Esophagus squamous epithelium (tissue), 4 donors: ENCODE measurements around the gene GGNBP2.

ENCODE experiments used
- POLR2A ChIP-seq, 4 donors: fragments of 450-650 bp; IDR thresholded peaks; one replicate each; pipeline ENCODE4 v1.6.1; 2017; ENCODE audit warnings: antibody characterized with exemption in 4 of 4, mild to moderate bottlenecking in 4 of 4, moderate library complexity in 3 of 4
- TF ChIP-seq, protein P1 (sequence below), 6 experiments: fragments of 450-650 bp in 4 of 6; fragments of 200-600 bp in 2 of 6; sonication (generic) in 2 of 6; IDR thresholded peaks; one replicate each; pipeline ENCODE4 v1.5.1; 2016 to 2019; ENCODE audit warnings: antibody characterized with exemption in 6 of 6, mild to moderate bottlenecking in 4 of 6, moderate library complexity in 4 of 6

DNA sequence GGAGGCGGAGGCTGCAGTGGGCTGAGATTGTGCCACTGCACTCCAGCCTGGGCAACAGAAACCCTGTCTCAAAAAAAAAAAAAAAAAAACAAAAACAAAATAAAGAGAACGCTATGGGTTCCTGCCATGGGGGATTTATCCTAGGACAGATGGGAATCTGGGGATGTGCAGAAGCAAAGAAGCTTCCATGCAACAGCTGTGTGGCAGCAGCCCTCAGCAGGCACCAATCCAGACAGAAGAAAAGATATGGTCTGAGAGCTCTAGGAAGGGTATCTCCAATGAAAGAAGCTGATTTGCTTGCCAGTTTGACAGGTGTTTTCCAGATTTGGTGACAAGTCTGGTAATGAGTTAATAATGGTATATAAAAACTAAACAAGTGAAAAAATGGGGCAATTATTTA lies 21.6 kb upstream of the GGNBP2 start:
- TF ChIP-seq, protein P1, sequence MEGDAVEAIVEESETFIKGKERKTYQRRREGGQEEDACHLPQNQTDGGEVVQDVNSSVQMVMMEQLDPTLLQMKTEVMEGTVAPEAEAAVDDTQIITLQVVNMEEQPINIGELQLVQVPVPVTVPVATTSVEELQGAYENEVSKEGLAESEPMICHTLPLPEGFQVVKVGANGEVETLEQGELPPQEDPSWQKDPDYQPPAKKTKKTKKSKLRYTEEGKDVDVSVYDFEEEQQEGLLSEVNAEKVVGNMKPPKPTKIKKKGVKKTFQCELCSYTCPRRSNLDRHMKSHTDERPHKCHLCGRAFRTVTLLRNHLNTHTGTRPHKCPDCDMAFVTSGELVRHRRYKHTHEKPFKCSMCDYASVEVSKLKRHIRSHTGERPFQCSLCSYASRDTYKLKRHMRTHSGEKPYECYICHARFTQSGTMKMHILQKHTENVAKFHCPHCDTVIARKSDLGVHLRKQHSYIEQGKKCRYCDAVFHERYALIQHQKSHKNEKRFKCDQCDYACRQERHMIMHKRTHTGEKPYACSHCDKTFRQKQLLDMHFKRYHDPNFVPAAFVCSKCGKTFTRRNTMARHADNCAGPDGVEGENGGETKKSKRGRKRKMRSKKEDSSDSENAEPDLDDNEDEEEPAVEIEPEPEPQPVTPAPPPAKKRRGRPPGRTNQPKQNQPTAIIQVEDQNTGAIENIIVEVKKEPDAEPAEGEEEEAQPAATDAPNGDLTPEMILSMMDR (IDR thresholded peaks at IDR 0.05): no peak
- no peak for TF ChIP-seq POLR2A (IDR thresholded peaks at IDR 0.05)
